Stimulated activated CD4-positive, alpha-beta T cell treated with anti-CD3 and anti-CD28 coated beads, Interleukin-1b, Interleukin-23, amount 100 ng/mL, for 24 hours (primary cell): ENCODE results near the gene ARHGEF12.
"Not testable (repeated sequence)": the region's sequence is repeated elsewhere in the genome, so short reads cannot be mapped to it uniquely, and the experiment has no call there.

Experiments used
- DNase-seq, 4 experiments: peaks; one replicate each; pipeline ENCODE4 v3.0.0-alpha.2; 2020; ENCODE audit warnings: low read depth in 4 of 4, low spot score in 1 of 4

The ARHGEF12 gene

DNA sequence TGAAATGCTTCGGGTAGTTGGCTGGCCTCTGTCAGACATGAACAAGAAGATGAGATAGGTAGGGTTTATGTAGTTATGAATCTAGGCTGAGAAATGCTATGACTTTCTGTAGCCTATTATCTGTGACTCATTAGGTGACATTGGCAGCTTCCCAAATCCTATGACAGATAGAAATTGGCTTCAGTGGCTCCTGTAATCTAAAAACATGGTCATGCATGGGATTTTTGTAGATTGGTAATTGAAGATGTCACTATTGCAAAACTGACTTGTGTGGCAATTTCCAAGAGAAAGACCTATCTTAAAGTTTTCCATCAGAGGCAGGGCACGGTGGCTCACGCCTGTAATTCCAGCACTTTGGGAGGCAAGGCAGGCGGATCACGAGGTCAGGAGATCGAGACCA, 145.9 kb downstream of the ARHGEF12 start:
- DNase-seq: no peak

- DNase-seq: no peak
Measured at GRCh38 chr11:120484722-120485121, 148.5 kb downstream of the ARHGEF12 start.

DNA sequence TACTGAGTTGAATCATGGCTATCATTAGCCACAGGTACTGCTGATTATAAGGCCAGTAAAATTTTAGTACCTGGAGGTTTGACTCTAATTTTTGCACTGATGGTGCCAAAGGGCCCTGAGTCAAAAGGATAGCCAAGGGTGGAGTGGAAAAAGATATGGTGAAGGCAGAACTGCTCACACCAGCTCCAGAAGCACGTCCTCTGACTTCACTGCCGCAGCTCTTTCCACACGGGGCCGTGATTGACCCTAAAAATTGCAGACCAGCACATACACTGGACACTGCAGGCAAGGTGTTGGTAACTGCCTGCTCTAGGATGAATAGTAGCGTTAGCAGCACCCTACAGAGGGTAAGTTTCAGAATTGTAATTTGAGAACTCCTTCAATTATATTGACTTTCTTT, 149.9 kb downstream of the ARHGEF12 start:
- no peak for DNase-seq

- DNase-seq: no peak
Measured at GRCh38 chr11:120489799-120490198, 153.6 kb downstream of the ARHGEF12 start.

DNA sequence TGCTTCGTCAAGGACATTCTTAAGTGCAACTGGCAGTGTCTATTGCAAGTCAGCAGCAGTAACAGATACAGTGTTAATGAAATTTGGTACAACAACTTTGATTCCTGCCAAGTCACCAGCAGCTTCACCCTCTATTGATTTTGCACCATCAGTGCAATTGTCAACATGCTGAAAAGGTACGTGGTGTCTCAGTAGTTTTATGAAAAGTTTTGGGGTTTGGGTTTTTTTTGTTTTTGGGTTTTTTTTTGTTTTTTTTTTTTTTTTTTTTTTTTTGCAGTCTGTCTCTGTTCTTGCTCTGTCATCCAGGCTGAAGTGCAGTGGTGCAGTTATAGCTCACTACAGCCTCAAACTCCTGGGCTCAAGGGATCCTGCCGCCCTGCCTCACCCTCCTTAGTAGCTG, 156.3 kb downstream of the ARHGEF12 start:
- DNase-seq: no peak

GRCh38 chr11:120494595-120494994, 158.4 kb downstream of the ARHGEF12 start:
- no peak for DNase-seq

DNA sequence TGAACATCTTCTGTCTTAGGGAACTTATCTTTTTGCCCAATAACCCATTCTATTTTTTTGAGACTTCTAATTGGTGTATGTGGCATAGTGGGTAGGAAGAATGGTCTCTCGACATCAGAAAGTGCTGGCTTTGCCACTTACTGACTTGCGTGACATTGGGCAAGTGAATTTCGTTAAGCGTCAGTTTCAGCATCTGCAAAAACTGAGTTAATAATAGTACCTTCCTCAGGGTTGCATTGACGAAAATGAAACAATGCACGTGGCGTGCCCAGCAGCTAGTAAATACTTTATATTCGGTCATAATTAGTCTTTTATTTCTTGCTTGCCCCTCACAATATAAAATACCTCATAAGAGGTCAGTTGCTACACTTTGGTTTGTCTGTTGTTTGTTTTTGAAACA, 162.9 kb downstream of the ARHGEF12 start:
- DNase-seq: no peak

DNA sequence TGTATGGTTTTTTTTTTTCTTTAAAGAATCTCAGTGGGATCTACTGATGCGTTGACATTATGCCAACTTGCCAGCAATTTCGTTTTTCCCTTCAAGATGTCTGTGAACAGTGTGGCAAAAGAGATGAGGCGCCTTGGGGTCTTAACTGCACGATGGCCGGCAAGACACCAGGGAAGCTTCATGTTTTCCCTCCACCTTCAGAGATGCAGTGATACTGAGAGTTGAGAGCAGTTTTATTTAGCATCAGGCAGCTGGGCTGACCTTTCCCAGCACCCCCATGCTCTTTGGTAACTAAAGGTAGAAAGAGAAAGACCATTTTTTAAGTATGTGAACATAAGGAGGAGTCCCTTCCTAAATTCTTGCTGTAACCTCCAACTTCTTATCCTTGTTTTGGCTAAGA, 163.6 kb downstream of the ARHGEF12 start:
- no peak for DNase-seq

DNA sequence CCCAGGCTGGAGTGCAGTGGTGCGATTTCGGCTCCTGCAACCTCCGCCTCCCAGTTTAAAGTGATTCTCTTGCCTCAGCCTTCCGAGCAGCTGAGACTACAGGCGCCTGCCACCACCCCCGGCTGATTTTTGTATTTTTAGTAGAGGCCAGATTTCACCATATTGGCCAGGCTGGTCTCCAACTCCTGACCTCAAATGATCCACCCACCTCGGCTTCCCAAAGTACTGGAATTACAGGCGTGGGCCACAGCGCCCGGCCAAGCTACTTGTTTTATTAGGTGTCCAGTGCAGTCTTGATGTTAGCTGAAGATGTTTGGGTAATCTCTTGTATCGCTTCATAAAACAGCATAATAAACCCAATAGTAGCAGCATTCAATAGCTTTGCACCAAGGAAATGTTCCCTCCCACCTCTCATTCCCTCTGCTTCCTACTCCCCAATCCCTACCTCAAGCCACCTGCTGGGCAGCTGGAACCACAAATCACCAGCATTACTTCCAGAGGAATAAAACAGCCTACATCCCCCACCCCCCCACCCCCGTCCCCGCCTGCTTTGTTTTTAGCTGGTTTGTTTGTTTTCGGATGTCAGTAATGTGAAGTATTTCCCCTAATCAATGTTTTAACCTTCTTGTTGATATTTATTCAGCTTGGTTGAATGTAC, 164.3 kb downstream of the ARHGEF12 start:
- DNase-seq: no peak

GRCh38 chr11:120501440-120501839, 165.2 kb downstream of the ARHGEF12 start:
- DNase-seq: no peak

GRCh38 chr11:120501976-120502755, 166.0 kb downstream of the ARHGEF12 start:
- DNase-seq: no peak

GRCh38 chr11:120503529-120503928, 167.3 kb downstream of the ARHGEF12 start:
- DNase-seq: not testable (repeated sequence)

DNA sequence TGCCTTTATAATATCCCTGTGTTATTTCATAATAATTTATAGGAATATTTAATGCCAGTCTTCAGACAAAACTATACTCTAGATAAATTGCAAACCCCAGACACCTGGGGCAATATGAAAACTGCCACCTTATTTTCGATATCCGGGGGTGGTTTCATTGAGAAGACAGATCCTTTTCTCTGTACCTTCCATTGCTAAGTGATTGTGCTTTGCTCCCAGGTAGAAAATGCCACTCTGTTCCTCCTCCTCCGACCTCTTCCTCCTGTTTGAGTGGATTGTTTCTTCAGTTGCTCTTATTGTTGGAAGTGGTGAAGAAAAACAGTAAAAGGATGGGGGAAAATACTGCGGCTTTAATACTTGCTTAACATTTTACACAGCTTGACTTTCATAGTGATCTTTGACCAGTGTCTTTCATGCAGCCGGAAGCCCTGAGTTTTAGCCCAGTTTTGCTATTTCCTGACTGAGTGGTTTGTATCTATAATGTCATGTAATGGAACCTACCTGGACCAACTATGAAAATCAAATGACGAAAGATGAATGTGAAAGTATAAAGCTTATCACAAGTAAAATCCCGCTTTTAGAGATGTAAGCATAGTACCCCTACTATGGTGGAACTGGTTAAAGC, 169.7 kb downstream of the ARHGEF12 start:
- DNase-seq: no peak

DNA sequence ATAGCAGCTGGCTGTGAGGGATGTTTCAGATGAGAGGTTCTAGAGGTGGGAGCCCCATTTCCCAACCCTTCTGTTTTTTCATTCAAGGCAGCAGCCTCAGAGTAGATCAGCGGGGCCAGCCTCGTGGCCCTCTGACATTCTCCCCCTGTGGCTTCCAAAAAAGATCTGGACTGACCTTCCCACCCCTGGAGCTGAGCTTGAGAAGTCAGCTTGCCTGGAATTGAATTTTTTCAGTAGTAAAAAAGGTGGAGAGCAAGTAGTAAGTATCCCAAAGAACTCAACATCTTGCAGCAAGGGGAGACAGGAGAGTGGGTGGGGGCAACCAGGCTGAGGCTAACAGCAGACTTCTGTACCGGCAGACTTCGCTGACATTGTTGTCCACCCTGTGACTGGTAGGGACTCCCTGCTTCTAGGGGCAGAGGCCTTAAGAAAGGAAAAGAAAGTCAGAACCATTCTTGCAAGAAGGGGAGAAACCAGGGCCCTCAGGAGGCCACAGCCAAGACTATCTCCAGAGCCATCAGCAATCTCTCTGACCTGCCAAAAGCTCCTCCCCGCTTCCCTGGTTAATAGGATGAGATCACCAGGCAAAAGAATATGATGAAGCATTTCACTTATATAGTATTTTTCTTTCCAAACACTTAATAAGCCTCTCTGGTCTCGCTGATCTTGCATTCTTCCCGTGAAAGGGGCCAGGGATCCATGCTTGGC, 173.3 kb downstream of the ARHGEF12 start:
- no peak for DNase-seq

- no peak for DNase-seq
Measured at GRCh38 chr11:120510406-120511115, 174.3 kb downstream of the ARHGEF12 start.

GRCh38 chr11:120511116-120511819, 175.1 kb downstream of the ARHGEF12 start, which contains the start of gene GRIK4:
Gene GRIK4 (plus strand): TSS chr11:120511748. CDS start chr11:120660319, 148,571 bp downstream.
- DNase-seq: peak; percentile 61 to 69 (median 66)

- no peak for DNase-seq
Measured at GRCh38 chr11:120511820-120512738, 175.9 kb downstream of the ARHGEF12 start.

DNA sequence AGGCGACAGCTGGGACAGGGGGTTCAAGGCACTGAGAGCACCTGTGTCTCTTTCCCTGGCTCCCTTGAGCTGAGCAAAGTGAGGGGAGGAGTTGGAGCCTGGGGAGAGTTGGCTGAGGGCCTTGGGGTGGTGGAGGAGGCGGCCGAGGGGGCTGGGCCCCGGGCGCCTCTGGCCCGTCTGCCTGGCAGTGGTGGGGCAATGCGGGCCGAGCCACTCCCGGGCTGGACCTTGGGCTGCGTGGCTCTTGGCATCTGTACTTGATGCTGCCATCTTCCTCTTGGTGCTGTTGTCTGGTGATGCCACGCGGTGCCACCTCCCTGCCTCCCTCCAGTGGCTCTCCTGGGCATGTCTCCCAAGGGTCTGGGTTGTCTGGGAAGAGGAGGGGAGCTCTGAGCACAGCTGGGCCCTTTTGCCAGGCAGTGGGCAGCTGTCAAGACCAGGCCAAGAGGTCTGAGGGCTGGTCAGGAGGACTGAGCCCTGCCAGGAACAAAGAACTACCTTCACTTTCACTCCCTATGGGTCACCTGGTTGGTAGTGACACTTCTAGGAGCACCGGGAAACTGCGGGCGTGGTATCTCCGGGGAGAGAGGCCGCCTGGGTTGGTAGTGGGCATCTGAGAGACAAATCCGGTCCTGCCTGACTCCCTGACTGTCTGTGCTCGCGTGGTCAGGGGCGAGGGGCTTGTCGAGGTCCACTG, 176.7 kb downstream of the ARHGEF12 start:
- DNase-seq: no peak
